ENCODE measurements around the gene BBS12. TPM values are rescaled to one million over a fixed set of nuclear protein-coding genes. Genes with fewer than 3 reads are reported as not detected.

Gene BBS12
- total RNA-seq, 1 experiment from 2014 or later, result 1.5 TPM

GRCh38 chr4:122706511-122706910, 26.0 kb upstream of the BBS12 start:
- no peak overlapping the region for H3K4me3 ChIP-seq (ENCODE audit: low read depth in 2 of 2, low read length in 2 of 2)
- intact Hi-C loops (cut with micrococcal nuclease; ENCODE audit: unreplicated experiment), result no loop called here
- BruUV-seq (replicated peaks), result no TSS peak
- H3K27me3 ChIP-seq (ENCODE audit: control insufficient read depth, insufficient read depth, low read length), result no peaks in the 10 kb centered on the region
- no peaks in the 10 kb centered on the region for H3K36me3 ChIP-seq (ENCODE audit: control insufficient read depth, insufficient read depth, low read length)
- DNase-seq (ENCODE audit: low read depth, low spot score) (no peak), ATAC-seq (no peak)
- no peaks in the 10 kb centered on the region for H3K9me3 ChIP-seq (ENCODE audit: control insufficient read depth, insufficient read depth, low read depth, low read length)
- POLR2A ChIA-PET, result interaction anchor here (0.6 kb wide), 1 partner anchor 82 kb away, joined by 16 read pairs; no protein-coding TSS in a partner anchor
- in situ Hi-C loops (cut with HindIII; ENCODE audit: low pct_unique_long_range_greater_than_20kb, low sequenced_read_pairs), result no loop called here
- H3K4me1 ChIP-seq (ENCODE audit: control insufficient read depth, insufficient read depth, low read length), result no peaks in the 10 kb centered on the region; the same call in 1 of the 2 replicates
- CTCF ChIA-PET, result no interaction called here
- TF ChIP-seq CTCF (IDR thresholded peaks at IDR 0.05), result no peak
- TF ChIP-seq SIN3A (IDR thresholded peaks at IDR 0.05; ENCODE audit: borderline replicate concordance, insufficient read depth, low read depth, low read length), result no peak
- no peak for TF ChIP-seq TCF7L2 (IDR thresholded peaks at IDR 0.05; ENCODE audit: low read depth, low read length)
- TF ChIP-seq POLR2AphosphoS5 (IDR thresholded peaks at IDR 0.05; ENCODE audit: low read depth, low read length), result no peak
- TF ChIP-seq REST (IDR thresholded peaks at IDR 0.05; ENCODE audit: insufficient read depth in 1 of 2, low read depth in 2 of 2, low read length in 1 of 2), result no peak
- H3K27ac ChIP-seq (ENCODE audit: low read length), result no peak overlapping the region

GRCh38 chr4:122707497-122707896, 25.0 kb upstream of the BBS12 start:
- H3K4me1 ChIP-seq (ENCODE audit: control insufficient read depth, insufficient read depth, low read length), result no peaks in the 10 kb centered on the region; the same call in 1 of the 2 replicates
- CTCF ChIA-PET, result interaction anchor here (0.7 kb wide), 1 partner anchor 16 kb away, joined by 5 read pairs; no protein-coding TSS in a partner anchor
- in situ Hi-C loops (cut with HindIII; ENCODE audit: low pct_unique_long_range_greater_than_20kb, low sequenced_read_pairs), result no loop called here

More at GRCh38 chr4:122707497-122707896, 25.0 kb upstream of the BBS12 start:
- POLR2A ChIA-PET, result no interaction called here
- no TSS peak for BruUV-seq (replicated peaks)
- Histone ChIP-seq H3K36me3 (ENCODE audit: control insufficient read depth, insufficient read depth, low read length) (no peaks in the 10 kb centered on the region), H3K27ac (ENCODE audit: low read length) (no peak overlapping the region), H3K4me3 (ENCODE audit: low read depth in 2 of 2, low read length in 2 of 2) (no peak overlapping the region), H3K9me3 (ENCODE audit: control insufficient read depth, insufficient read depth, low read depth, low read length) (no peaks in the 10 kb centered on the region), H3K27me3 (ENCODE audit: control insufficient read depth, insufficient read depth, low read length) (no peaks in the 10 kb centered on the region)
- intact Hi-C loops (cut with micrococcal nuclease; ENCODE audit: unreplicated experiment), result no loop called here
- DNase-seq (ENCODE audit: low read depth, low spot score), result no peak
- no peak for TF ChIP-seq SIN3A (IDR thresholded peaks at IDR 0.05; ENCODE audit: borderline replicate concordance, insufficient read depth, low read depth, low read length)
- TF ChIP-seq REST (IDR thresholded peaks at IDR 0.05; ENCODE audit: insufficient read depth in 1 of 2, low read depth in 2 of 2, low read length in 1 of 2), result no peak
- no peak for TF ChIP-seq CTCF (IDR thresholded peaks at IDR 0.05)
- TF ChIP-seq POLR2AphosphoS5 (IDR thresholded peaks at IDR 0.05; ENCODE audit: low read depth, low read length), result no peak
- no peak for TF ChIP-seq TCF7L2 (IDR thresholded peaks at IDR 0.05; ENCODE audit: low read depth, low read length)
- no peak for ATAC-seq

All from Panc1 (cell line).